DND-41 (cell line): Measurements from ENCODE around the gene CCDC85C.

ENCODE experiments used
- CTCF ChIP-seq: IDR thresholded peaks from 2 replicates; pipeline ENCODE4 v1.5.1; 2012; ENCODE audit warnings: borderline replicate concordance, low read length, moderate library complexity, mild to moderate bottlenecking; ENCODE audit not compliant: poor library complexity, severe bottlenecking; ENCODE audit errors: extremely low read depth
- EZH2 ChIP-seq: IDR thresholded peaks from 3 replicates; pipeline ENCODE4 v1.6.1; 2012; ENCODE audit warnings: borderline replicate concordance, low read depth, mild to moderate bottlenecking, moderate library complexity, low read length, inconsistent platforms; ENCODE audit not compliant: severe bottlenecking

- no peak for TF ChIP-seq CTCF
- TF ChIP-seq EZH2, result no peak
Observed at GRCh38 chr14:99450266-99450665, 153.7 kb downstream of the CCDC85C start.
